K562 (cell line): ENCODE data around the gene IDUA. TPM values are rescaled to one million over a fixed set of nuclear protein-coding genes. Genes with fewer than 3 reads are reported as not detected.

Experiments used
- ATAC-seq: fragments of 200-7000 bp; cut with Tn5 transposase; 3 replicates; pipeline ENCODE4 v1.9.1; 2020; ENCODE audit warnings: moderate library complexity
- BruUV-seq: library from RNA; stranded (reverse); fragments of 400-500 nt; replicated peaks from 2 replicates; lab custom pipeline; 2021; lab: Mats Ljungman, UMichigan
- CTCF ChIA-PET: fragments of 300-600 bp; formaldehyde crosslinking; extraction: SDS; loops from one replicate; lab custom pipeline; 2021; ENCODE audit warnings: low intra/inter-chr PET ratio; lab: Yijun Ruan, JAX
- POLR2A ChIA-PET: fragments of 300-600, 350-650 bp; sonication (Branson Sonifier 250); formaldehyde crosslinking; extraction: SDS; loops from one replicate; lab custom pipeline; 2021; ENCODE audit warnings: antibody characterized with exemption, inconsistent platforms; lab: Yijun Ruan, JAX
- DNase-seq, 4 experiments: peaks; one replicate each; pipeline versions ENCODE4 v3.0.0 to v3.0.0-alpha.2; 2011 to 2018; ENCODE audit warnings: low spot score in 3 of 4, mixed read lengths in 3 of 4; ENCODE audit errors: extremely low read depth in 1 of 4
- FAIRE-seq: peaks from 2 replicates; lab custom pipeline; 2011; peaks lifted over from hg19 to GRCh38; lab: Jason Lieb, UNC
- H2AFZ ChIP-seq: 2 replicates; pipeline ENCODE4 v1.6.0; 2011; ENCODE audit warnings: low read depth, low read length, control low read depth, inconsistent platforms
- H3K27ac ChIP-seq: fragments of 200-600 bp; 3 replicates; pipeline ENCODE4 v1.8.0; 2011; ENCODE audit warnings: low read depth, mild to moderate bottlenecking, control low read depth, inconsistent platforms, low read length, moderate library complexity, mixed read lengths; ENCODE audit errors: extremely low read depth
- H3K27me3 ChIP-seq, 2 experiments: fragments of 300-600 bp in 1 of 2; 2 replicates in 1 of 2; 3 replicates in 1 of 2; pipeline versions ENCODE4 v1.6.0 to v1.8.0; 2011; ENCODE audit warnings: inconsistent platforms in 2 of 2, low read length in 2 of 2, mild to moderate bottlenecking in 1 of 2, mixed read lengths in 1 of 2, moderate library complexity in 1 of 2; ENCODE audit not compliant: control insufficient read depth in 2 of 2, insufficient read depth in 2 of 2
- H3K36me3 ChIP-seq: fragments of 300-600 bp; 3 replicates; pipeline ENCODE4 v1.8.0; 2011; ENCODE audit warnings: mild to moderate bottlenecking, low read length, inconsistent platforms; ENCODE audit not compliant: control insufficient read depth, insufficient read depth
- H3K4me1 ChIP-seq, 2 experiments: fragments of 200-600 bp in 1 of 2; replicated peaks in 1 of 2; 2 replicates in 1 of 2; 3 replicates in 1 of 2; pipeline versions ENCODE4 v1.5.1 to v1.8.0; 2011; ENCODE audit warnings: inconsistent platforms in 2 of 2, low read length in 2 of 2, mild to moderate bottlenecking in 1 of 2, mixed read lengths in 1 of 2, moderate library complexity in 1 of 2; ENCODE audit not compliant: control insufficient read depth in 2 of 2, insufficient read depth in 2 of 2
- H3K4me2 ChIP-seq: 2 replicates; pipeline ENCODE4 v1.6.1; 2011; ENCODE audit warnings: low read length, control low read depth, inconsistent platforms, mixed read lengths; ENCODE audit not compliant: insufficient read depth
- H3K4me3 ChIP-seq: fragments of 200-600 bp; sonication (generic), shearing (Covaris generic); 2 replicates; pipeline ENCODE4 v1.5.1; 2016; ENCODE audit warnings: control low read depth, inconsistent platforms
- H3K79me2 ChIP-seq: fragments of 200-600 bp; 3 replicates; pipeline ENCODE4 v1.8.0; 2011; ENCODE audit warnings: low read length, inconsistent platforms; ENCODE audit not compliant: control insufficient read depth, insufficient read depth
- H3K9ac ChIP-seq, 2 experiments: 2 replicates each; pipeline versions ENCODE4 v1.6.0 to v1.6.1; 2011; ENCODE audit warnings: low read depth in 2 of 2, low read length in 2 of 2, control low read depth in 1 of 2, inconsistent platforms in 1 of 2, mild to moderate bottlenecking in 1 of 2, mixed read lengths in 1 of 2; ENCODE audit not compliant: insufficient read depth in 1 of 2
- H3K9me1 ChIP-seq: one replicate; pipeline ENCODE4 v1.6.0; 2011; ENCODE audit warnings: inconsistent platforms, mild to moderate bottlenecking, low read length, moderate library complexity; ENCODE audit not compliant: control insufficient read depth, insufficient read depth
- H3K9me3 ChIP-seq: replicated peaks from 2 replicates; pipeline ENCODE4 v1.5.1; 2011; ENCODE audit warnings: low read depth, low read length, inconsistent platforms; ENCODE audit not compliant: control insufficient read depth, insufficient read depth
- H4K20me1 ChIP-seq: replicated peaks from 2 replicates; pipeline ENCODE4 v1.6.1; 2011; ENCODE audit warnings: low read length, inconsistent platforms, mixed read lengths; ENCODE audit not compliant: control insufficient read depth, insufficient read depth
- CREB3L1 ChIP-seq: fragments of 450-650 bp; IDR thresholded peaks from 2 replicates; pipeline ENCODE4 v1.6.1; 2014; ENCODE audit warnings: low read depth, mild to moderate bottlenecking, moderate library complexity, borderline replicate concordance
- KDM1A ChIP-seq, 2 experiments: fragments of 450-650 bp; IDR thresholded peaks; 2 replicates each; pipeline ENCODE4 v1.6.1; 2016; ENCODE audit warnings: mild to moderate bottlenecking in 2 of 2
- POLR2G ChIP-seq: fragments of 200-400 bp; formaldehyde crosslinking; IDR thresholded peaks from 2 replicates; pipeline ENCODE4 v1.6.1; 2017; ENCODE audit warnings: low read depth, mild to moderate bottlenecking, antibody characterized with exemption, low read length, moderate library complexity
- RBFOX2 ChIP-seq: fragments of 200-400 bp; formaldehyde crosslinking; IDR thresholded peaks from 2 replicates; pipeline ENCODE4 v1.6.1; 2017; ENCODE audit warnings: low read depth, mild to moderate bottlenecking, low read length, moderate library complexity
- RBM22 ChIP-seq: fragments of 200-400 bp; formaldehyde crosslinking; IDR thresholded peaks from 2 replicates; pipeline ENCODE4 v1.6.1; 2018; ENCODE audit warnings: low read length, low read depth; ENCODE audit not compliant: poor library complexity, severe bottlenecking
- STAT5B ChIP-seq: fragments of 250-450 bp; sonication (Bioruptor Pico); IDR thresholded peaks from 2 replicates; pipeline ENCODE4 v1.8.0; 2021; ENCODE audit warnings: mild to moderate bottlenecking, inconsistent platforms
- WGBS: fragments of 100-300 bp; shearing (Covaris generic); methylation state at CpG from one replicate; pipeline ENCODE4 v1.1.6; 2016; ENCODE audit warnings: low coverage, mixed read lengths; ENCODE audit not compliant: insufficient coverage; ENCODE audit errors: missing lambda C conversion rate; 5-methylcytosine and 5-hydroxymethylcytosine counted together
- in situ Hi-C: fragments of 300-500 bp; cut with MboI; formaldehyde crosslinking; loops from 4 replicates; pipeline ENCODE4 v1.15.0; 2018; ENCODE audit warnings: inconsistent platforms, mixed read lengths
- intact Hi-C: fragments of 100-400 bp; cut with micrococcal nuclease; formaldehyde crosslinking; loops from 2 replicates; pipeline ENCODE4 v1.14.2; 2022
- polyA plus RNA-seq, 8 experiments: library from polyadenylated mRNA; depleted of rRNA in 4 of 8; stranded (reverse) in 5 of 8; unstranded in 3 of 8; fragments of >200 nt; fragmentation: Nextera tagmentation in 2 of 8; fragmentation: Illumina TruSeq in 1 of 8; extraction: Ambion mirVana in 2 of 8; extraction: Trizol in 1 of 8; gene quantifications; 2 replicates each; pipeline versions ENCODE4 v1.2.1 to v1.2.3, GENCODE V29; 2011 to 2014; ENCODE audit warnings: inconsistent platforms in 1 of 8, missing spikeins in 1 of 8
- total RNA-seq, 7 experiments: library from RNA; depleted of rRNA in 6 of 7; stranded (reverse); fragments of >200 nt in 6 of 7; fragmentation: Illumina TruSeq in 2 of 7; extraction: Trizol in 2 of 7; gene quantifications; 2 replicates each; pipeline versions ENCODE4 v1.2.1 to v1.2.3, GENCODE V29; 2011 to 2021; ENCODE audit warnings: low replicate concordance in 1 of 7

IDUA gene
- total and polyA plus RNA-seq, 9 of the 15 experiments (the other 6 are each of a cell fraction or from before 2014, with no cell fraction given): 0.04 to 16.1 (median 1.2) TPM

DNA sequence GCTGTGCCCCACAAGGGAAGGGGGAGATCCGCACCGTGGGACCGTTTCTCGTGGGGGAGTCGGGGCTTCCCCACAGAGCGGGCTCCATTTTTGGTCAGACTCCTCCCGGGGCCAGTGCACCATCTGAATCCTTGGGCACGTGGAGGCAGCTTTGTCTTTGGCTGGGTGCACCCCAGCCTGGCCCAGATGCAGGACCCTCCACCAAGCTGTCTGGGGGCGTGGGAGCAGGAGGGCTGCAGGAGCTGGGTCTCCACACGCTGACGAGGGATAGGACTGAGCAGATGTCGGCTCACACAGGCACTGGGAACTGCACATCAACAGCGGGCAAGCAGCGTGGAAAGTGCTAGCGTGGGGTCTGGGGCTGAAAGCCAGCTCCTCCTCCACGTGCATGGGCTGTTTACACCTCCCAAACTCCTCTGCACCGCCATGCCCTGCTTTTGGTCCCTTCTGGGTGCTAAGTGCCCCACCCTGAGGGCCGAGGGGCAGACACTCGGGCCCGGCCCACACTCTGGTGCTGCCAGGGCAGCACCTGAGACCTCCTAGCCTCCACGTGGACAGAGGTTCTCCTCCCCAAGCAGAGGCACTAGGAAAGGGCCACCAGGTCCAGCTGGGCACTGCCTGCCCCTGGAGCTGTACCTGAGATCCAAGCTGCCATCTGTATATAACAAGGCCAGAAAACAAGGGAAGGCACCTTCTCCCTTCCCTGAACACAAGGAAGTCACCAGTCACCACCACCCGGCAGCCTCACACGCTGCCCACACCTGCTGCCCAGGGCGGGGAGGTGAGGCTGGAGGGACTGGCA is 27.3 kb upstream of the IDUA start:
- no TSS peak for BruUV-seq
- H3K4me3 ChIP-seq: no peak overlapping the region
- no peak for DNase-seq
- FAIRE-seq: no peak
- peaks cover 16% of the 10 kb centered on the region; the same call in 1 of the 3 replicates for H3K36me3 ChIP-seq
- H3K4me1 ChIP-seq: peaks cover 0 to 46% of the 10 kb centered on the region in 2 experiments; a peak in 2 of 5 replicates
- no peaks in the 10 kb centered on the region for H3K79me2 ChIP-seq
- TF ChIP-seq POLR2G: peak; percentile 74
- TF ChIP-seq CREB3L1: no peak
- no peak for TF ChIP-seq KDM1A (IDR thresholded peaks at IDR 0.05)
- peak; percentile 84 for TF ChIP-seq RBM22
- TF ChIP-seq RBFOX2: peak; percentile 33; the same call in 1 of the 2 replicates
- no peak for TF ChIP-seq STAT5B (CRISPR knock-in tag)
- peak; percentile 4; the same call in 2 of the 3 replicates for ATAC-seq
- H3K9me3 ChIP-seq: no peaks in the 10 kb centered on the region
- no peak overlapping the region for H2AFZ ChIP-seq
- POLR2A ChIA-PET: interaction anchor here (1.1 kb wide), 1 partner anchor 16 kb away, joined by 4 read pairs; no protein-coding TSS in a partner anchor
- in situ Hi-C loops: no loop called here
- H3K27me3 ChIP-seq: no peaks in the 10 kb centered on the region
- peak overlapping the region in 1 of 2 experiments; percentile 17; a peak in 1 of 4 replicates for H3K9ac ChIP-seq
- H4K20me1 ChIP-seq: no peaks in the 10 kb centered on the region
- H3K9me1 ChIP-seq: no peaks in the 10 kb centered on the region
- intact Hi-C loops: no loop called here
- WGBS: 73% methylated on average over 22 of the region's 24 CpGs
- H3K27ac ChIP-seq: no peak overlapping the region
- CTCF ChIA-PET: no interaction called here
- no peak overlapping the region for H3K4me2 ChIP-seq
